Embryonic facial prominence (tissue), 1 donor: Measurements from ENCODE around the gene CERS1.
"Not testable (repeated sequence)": the region's sequence is repeated elsewhere in the genome, so short reads cannot be mapped to it uniquely, and the experiment has no call there.

Experiments
- DNase-seq: peaks from one replicate; pipeline ENCODE4 v3.0.0-alpha.2; 2016; ENCODE audit errors: extremely low spot score

Gene CERS1

GRCh38 chr19:18919086-18919899 is 23.3 kb upstream of the CERS1 start, which contains the start of the genes COPE and DDX49:
Gene COPE, minus strand, starts transcription at chr19:18919387. Its CDS starts 39 bp downstream, at chr19:18919348.
Gene DDX49, plus strand, starts transcription at chr19:18919715. Its CDS starts 27 bp downstream, at chr19:18919742.
- DNase-seq: peak; percentile 100

GRCh38 chr19:18917593-18917992 is 21.6 kb upstream of the CERS1 start:
- DNase-seq: not testable (repeated sequence)

GRCh38 chr19:18915639-18916038 is 19.7 kb upstream of the CERS1 start:
- no peak for DNase-seq

- no peak for DNase-seq
Measured at GRCh38 chr19:18913466-18913865, 17.5 kb upstream of the CERS1 start.

GRCh38 chr19:18912933-18913332 is 17.0 kb upstream of the CERS1 start:
- DNase-seq: no peak

GRCh38 chr19:18910801-18911436 is 15.0 kb upstream of the CERS1 start:
- no peak for DNase-seq

GRCh38 chr19:18910010-18910409 is 14.1 kb upstream of the CERS1 start:
- DNase-seq: no peak

- no peak for DNase-seq
Measured at GRCh38 chr19:18908917-18909619, 13.1 kb upstream of the CERS1 start.

- DNase-seq: no peak
Measured at GRCh38 chr19:18906605-18907519, 10.9 kb upstream of the CERS1 start.

- no peak for DNase-seq
Measured at GRCh38 chr19:18905513-18906236, 9.7 kb upstream of the CERS1 start.

- no peak for DNase-seq
Measured at GRCh38 chr19:18905058-18905456, 9.1 kb upstream of the CERS1 start.

- DNase-seq: no peak
Measured at GRCh38 chr19:18904334-18905057, 8.5 kb upstream of the CERS1 start.

- no peak for DNase-seq
Measured at GRCh38 chr19:18903156-18904037, 7.4 kb upstream of the CERS1 start.

GRCh38 chr19:18902519-18902918 is 6.6 kb upstream of the CERS1 start:
- not testable (repeated sequence) for DNase-seq

GRCh38 chr19:18901491-18901890 is 5.5 kb upstream of the CERS1 start:
- no peak for DNase-seq

GRCh38 chr19:18900700-18901481 is 4.9 kb upstream of the CERS1 start:
- DNase-seq: no peak

- no peak for DNase-seq
Measured at GRCh38 chr19:18899624-18900560, 3.9 kb upstream of the CERS1 start.
